Adrenal gland (tissue), 5 donors: ENCODE results near the gene POLR2H.

ENCODE experiments used
- CTCF ChIP-seq, 6 experiments: fragments of 450-650 bp in 4 of 6; fragments of 200-600 bp in 2 of 6; sonication (generic) in 1 of 6; IDR thresholded peaks; 1 replicate in 5 of 6; 2 replicates in 1 of 6; pipeline versions ENCODE4 v1.5.1 to v1.8.0; 2016 to 2021; ENCODE audit warnings: antibody characterized with exemption in 6 of 6, mild to moderate bottlenecking in 2 of 6, moderate library complexity in 1 of 6
- POLR2A ChIP-seq, 2 donors: fragments of 450-650 bp; IDR thresholded peaks; one replicate each; pipeline ENCODE4 v1.6.1; 2017; ENCODE audit warnings: antibody characterized with exemption in 2 of 2, mild to moderate bottlenecking in 2 of 2, moderate library complexity in 1 of 2
- donor health status: DM: no; HTN: no; CAD: no.

- TF ChIP-seq CTCF (IDR thresholded peaks at IDR 0.05) (no peak), POLR2A (IDR thresholded peaks at IDR 0.05) (no peak)
Measured at GRCh38 chr3:184366619-184367289, 5.2 kb downstream of the POLR2H start.
